GM19328 (cell line): ENCODE data around the gene MAP2K5.
"Not testable (repeated sequence)": the region's sequence is repeated elsewhere in the genome, so short reads cannot be mapped to it uniquely, and the experiment has no call there.

Experiments
- ATAC-seq: cut with Tn5 transposase; IDR thresholded peaks from one replicate; pipeline ENCODE4 v1.9.1; 2021; ENCODE audit warnings: mild to moderate bottlenecking, moderate library complexity; ENCODE audit not compliant: unreplicated experiment

MAP2K5 gene

GRCh38 chr15:67590191-67590590 lies 47.7 kb downstream of the MAP2K5 start:
- no peak for ATAC-seq

DNA sequence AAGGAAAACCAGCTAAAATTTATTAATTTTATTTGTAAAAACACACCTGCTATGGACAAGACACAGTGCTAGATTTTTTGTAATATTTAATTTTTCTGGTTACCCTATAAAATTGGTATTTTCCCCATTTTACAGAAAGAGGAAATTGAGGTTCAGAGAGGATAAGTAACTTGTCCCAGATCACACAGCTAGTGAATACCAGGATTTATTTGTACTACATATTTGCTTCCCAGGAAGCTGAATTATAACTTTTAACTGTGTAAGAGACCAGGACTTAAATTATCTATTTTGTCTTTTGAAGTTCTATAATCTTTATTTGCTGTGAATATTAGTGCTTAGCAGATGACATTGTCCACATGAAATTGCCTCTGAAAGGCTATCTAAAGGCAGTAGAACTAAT lies 49.7 kb downstream of the MAP2K5 start:
- no peak for ATAC-seq

DNA sequence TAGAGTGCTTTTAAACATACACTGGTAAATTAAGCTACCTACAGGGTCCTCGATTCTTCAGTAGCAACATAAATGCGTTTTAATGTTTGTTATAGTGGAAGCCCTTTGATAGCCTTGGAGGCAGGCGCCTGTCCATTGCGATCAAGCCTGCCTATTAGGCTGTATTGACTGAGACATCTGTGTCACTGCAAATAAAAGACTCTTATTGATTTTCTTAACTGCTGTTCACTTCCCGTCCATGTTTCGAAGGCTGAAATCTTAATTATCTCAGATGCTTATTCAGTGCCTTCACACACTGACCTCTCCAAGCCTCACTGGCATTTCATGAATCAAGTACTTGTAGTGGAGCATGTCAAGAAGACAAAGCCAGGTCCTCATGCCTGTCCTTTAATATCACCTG lies 51.1 kb downstream of the MAP2K5 start:
- no peak for ATAC-seq

DNA sequence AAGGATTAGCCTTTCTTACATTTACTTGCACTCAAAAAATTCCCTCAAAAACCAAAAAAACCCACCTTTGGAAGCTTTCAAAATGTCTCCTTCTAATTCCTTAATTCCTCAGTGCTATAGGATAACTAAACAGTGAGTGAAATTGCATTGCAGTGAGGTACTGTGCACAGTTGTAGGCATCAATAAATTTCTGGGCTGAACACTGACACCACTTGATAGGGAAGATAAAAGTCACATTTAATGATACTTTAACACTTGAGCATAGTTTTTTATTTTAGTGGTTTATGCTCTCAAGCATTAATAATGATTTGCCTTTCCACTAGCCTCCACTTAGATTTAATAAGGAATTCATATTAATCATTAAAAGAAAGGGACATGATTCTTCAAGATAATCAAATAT lies 52.3 kb downstream of the MAP2K5 start:
- ATAC-seq = no peak

GRCh38 chr15:67595572-67595971 lies 53.1 kb downstream of the MAP2K5 start:
- ATAC-seq = no peak

GRCh38 chr15:67601073-67601472 lies 58.6 kb downstream of the MAP2K5 start:
- ATAC-seq = no peak

DNA sequence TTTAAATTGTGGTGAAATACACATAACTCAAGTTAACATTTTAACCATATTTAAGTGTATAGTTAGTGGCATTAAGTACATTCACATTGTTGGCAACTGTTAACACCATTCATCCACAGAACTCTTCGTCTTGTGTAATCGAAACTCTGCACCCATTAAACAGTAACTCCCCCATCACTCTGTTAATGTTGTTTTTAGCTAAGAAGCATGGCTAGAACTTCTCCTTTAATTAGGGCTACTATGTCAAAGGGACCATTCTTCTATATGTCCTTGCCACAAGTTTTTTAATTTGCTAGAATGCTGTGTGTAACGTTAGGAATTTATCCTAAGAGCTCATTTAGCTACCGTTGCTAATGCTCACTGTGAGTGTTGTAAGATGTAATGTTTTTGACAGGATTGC lies 60.6 kb downstream of the MAP2K5 start:
- no peak for ATAC-seq

- no peak for ATAC-seq
Observed at GRCh38 chr15:67605871-67606270, 63.4 kb downstream of the MAP2K5 start.

- no peak for ATAC-seq
Observed at GRCh38 chr15:67606742-67607141, 64.2 kb downstream of the MAP2K5 start.

GRCh38 chr15:67607329-67607728 lies 64.8 kb downstream of the MAP2K5 start:
- ATAC-seq = no peak

DNA sequence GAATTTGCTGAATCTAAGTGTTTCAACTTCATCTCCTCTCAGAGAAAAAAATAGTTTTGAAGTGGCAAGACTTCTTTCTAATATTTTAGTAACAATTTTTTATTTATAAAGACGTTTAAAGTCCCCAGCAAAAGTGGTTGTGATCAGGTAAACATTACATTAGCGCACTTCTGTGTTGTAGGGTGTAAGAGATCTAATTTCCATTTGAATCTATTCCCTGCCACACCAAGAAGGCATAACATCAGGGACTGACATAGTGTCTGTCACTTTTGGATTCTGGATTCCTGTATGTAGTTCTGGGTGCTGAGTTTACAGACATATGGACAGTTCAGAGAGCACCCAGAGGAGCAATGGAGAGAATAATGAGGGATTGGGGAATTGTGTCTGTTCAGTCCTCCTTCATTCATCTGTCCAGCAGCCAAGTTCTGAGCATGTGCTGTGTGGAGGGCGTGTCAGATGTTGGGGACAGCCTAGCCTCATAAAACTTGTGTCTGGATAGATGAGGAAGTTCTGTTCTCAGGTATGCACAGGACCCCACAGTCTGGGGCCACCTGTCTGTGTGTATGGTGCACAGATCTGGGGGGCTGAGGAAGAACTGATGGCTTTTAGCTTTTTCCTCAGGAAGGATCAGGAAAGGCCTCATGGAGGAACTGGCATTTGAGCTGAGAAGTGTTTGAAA lies 65.6 kb downstream of the MAP2K5 start:
- ATAC-seq = no peak

DNA sequence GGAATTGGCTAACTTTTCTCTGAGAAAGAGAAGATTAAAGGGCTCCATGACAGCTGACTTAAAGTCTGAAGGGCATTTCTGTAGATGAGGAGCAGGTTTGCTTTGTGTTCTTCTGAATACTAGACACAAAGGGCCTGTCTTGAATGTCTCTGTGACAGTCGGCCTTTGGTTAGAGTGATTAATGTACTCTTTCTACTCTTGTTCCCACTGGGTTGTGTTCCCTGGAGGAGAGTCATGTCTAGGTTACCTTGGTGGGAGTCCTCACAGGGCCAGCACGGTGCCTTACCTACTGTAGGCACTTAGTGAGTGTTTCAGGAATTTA lies 66.1 kb downstream of the MAP2K5 start:
- ATAC-seq = no peak

DNA sequence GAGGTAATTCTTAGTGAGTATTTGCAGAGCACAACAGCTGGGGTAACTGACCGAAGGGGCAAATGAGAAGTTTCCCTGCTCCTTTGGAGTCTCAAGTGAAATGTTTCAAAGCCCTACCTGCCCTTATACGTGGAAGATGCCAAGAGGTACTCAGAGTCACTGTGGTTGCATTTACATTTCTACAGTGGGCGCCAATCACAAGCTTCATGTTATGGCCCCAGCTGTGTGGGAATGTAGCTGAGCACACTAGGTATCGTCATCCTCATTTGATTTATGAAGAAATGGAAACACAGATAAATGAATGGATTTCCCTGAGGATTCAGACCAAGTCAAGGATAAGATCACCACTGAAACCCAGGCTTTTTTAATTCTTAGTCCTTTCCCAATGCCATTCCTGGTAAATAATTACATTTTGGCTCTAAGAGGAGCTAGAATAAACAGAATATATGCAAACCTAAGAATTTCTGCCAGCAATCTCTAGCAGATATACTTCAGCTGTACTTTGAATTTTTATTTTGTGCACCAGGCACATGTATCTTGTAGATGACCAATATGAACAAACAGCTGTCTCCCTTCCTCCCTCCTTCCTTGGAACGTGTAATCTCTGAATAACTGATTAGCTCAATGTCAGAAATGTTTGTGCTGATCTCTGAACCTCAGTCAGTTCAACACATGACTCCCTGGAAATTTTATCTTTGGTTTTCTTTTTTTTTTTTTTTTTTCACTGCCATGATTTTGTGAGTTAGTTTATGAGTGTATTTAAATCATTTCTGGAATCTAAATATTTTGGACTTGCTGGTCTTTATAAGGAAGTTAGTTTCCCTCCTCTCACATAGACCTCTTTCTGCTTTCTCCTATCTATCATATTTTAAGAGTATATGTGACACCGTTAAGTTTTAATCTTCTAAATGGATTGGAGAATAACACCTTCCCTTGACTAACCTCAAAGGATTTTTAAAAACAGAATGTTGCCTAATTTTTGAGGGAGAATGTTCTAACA lies 69.2 kb downstream of the MAP2K5 start:
- no peak for ATAC-seq

DNA sequence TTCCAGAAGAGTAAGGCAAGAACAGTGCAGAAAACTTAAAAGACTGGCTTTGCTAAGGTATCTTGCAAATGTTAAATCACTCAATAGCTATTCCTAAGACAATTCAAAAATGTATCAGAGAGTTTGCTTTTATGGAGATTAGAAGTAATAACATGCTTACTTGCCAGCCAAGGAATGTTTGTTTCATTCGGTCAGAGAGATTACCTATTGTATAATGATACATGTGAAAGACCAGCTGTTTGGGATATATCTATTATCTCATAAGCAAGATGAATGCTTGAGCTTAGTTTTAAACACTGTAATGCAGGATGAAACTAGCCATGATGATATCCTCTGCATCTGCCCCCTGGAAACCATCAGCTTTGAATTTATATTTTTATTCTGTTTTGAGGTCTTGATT lies 70.7 kb downstream of the MAP2K5 start:
- ATAC-seq = no peak

- ATAC-seq = no peak
Observed at GRCh38 chr15:67613708-67614107, 71.2 kb downstream of the MAP2K5 start.

DNA sequence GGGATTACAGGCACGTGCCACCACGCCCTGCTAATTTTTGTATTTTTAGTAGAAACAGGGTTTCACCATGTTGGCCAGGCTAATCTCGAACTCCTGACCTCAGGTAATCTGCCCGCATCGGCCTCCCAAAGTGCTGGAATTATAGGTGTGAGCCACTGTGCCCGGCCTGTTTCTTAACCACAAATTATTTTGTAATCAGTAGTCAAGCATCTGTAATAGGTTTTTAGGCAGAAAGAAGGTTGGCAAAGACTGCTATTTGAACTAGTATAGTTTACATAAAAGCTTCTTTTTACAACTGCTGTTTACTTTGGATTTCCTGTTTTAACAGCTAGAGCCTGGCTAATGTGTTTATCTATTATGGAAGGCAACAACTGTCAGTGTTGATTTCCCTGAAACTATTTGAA lies 72.6 kb downstream of the MAP2K5 start:
- ATAC-seq = not testable (repeated sequence)

DNA sequence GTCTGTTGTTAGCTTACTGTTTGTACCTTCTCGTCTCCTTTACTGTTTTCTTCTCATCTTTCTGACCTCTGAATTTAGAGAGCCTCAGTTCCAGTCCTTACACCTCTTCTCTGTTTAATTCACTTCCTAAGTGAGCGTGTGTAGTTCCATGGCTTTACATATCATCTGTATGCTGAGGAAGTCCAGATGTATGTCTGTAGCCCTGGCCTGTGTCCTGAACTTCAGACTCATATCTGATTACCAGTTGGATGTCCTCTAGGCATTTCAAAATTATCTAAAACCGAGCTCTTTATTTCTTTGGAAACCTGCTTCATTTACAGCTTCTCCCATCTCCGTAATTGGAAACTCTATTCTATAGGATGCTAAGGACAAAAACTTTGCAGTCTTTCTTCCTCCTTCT lies 75.8 kb downstream of the MAP2K5 start:
- no peak for ATAC-seq

DNA sequence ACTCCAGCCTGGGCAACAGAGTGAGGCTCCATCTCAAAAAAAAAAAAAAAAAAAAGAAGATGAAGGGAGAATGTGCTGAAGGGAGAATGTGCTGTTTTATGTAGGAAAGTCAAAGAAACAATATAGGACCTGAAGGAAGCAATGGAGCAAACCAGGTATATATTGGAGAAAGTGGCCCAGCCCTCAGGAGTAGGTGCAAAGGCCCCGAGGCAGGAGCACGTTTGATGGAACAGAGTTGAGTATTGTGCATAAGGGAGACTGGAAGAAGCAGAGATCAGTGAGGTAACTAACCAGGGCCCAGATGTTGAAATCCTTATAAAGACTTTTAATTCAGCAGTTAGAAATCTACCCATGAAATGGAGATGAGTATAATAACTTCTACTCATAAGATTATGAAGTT lies 79.6 kb downstream of the MAP2K5 start:
- ATAC-seq = no peak

GRCh38 chr15:67632261-67632660 lies 89.8 kb downstream of the MAP2K5 start:
- ATAC-seq = no peak

DNA sequence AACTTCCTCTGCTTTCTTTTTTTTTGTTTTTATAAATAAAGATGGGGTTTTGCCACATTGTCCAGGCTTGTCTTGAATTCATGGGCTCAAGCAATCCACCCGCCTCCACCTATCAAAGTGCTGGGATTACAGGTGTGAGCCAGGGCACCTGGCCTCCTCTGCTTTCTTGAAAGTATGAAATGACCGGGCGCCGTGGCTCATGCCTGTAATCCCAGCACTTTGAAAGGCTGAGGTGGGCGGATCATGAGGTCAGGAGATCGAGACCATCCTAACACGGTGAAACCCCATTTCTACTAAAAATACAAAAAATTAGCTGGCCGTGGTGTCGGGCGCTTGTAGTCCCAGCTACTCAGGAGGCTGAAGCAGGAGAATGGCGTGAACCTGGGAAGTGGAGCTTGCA lies 93.4 kb downstream of the MAP2K5 start:
- not testable (repeated sequence) for ATAC-seq

GRCh38 chr15:67639591-67639990 lies 97.1 kb downstream of the MAP2K5 start:
- no peak for ATAC-seq

- no peak for ATAC-seq
Observed at GRCh38 chr15:67641453-67641852, 99.0 kb downstream of the MAP2K5 start.
